Mononuclear cell (primary cell): ENCODE results near the gene TEX13D. TPM values are rescaled to one million over a fixed set of nuclear protein-coding genes. Genes with fewer than 3 reads are reported as not detected.
"Not testable (repeated sequence)": the region's sequence is repeated elsewhere in the genome, so short reads cannot be mapped to it uniquely, and the experiment has no call there.

Experiments
- H3K27me3 ChIP-seq: 2 replicates; pipeline ENCODE4 v1.6.0; 2011; ENCODE audit warnings: low read length, control low read depth; ENCODE audit not compliant: insufficient read depth
- H3K4me1 ChIP-seq: 2 replicates; pipeline ENCODE4 v1.5.1; 2011; ENCODE audit warnings: mild to moderate bottlenecking, low read length, control low read depth; ENCODE audit not compliant: insufficient read depth
- H3K4me3 ChIP-seq: 2 replicates; pipeline ENCODE4 v1.5.1; 2011; ENCODE audit warnings: mild to moderate bottlenecking, low read length, moderate library complexity
- H3K9me3 ChIP-seq: 2 replicates; pipeline ENCODE4 v1.5.1; 2011; ENCODE audit warnings: low read depth, mild to moderate bottlenecking, control low read depth, low read length
- total RNA-seq: library from RNA; depleted of rRNA; stranded (reverse); fragments of >200 nt; gene quantifications from one replicate; pipeline ENCODE4 v1.2.3, GENCODE V29; 2012

TEX13D gene
- not detected for total RNA-seq

- no peaks in the 10 kb centered on the region for H3K9me3 ChIP-seq
- no peak within 1 kb of the TSS for H3K4me3 ChIP-seq
- no peaks in the 10 kb centered on the region for H3K27me3 ChIP-seq
- no peaks in the 10 kb centered on the region for H3K4me1 ChIP-seq
Observed at GRCh38 chrX:124332481-124333424, at the start of gene TEX13D. TEX13D (plus strand) TSS chrX:124332660; CDS start chrX:124332918, 258 bp downstream.

- no peaks in the 10 kb centered on the region for H3K4me1 ChIP-seq
- no peaks in the 10 kb centered on the region for H3K9me3 ChIP-seq
- H3K4me3 ChIP-seq = no peak overlapping the region
- H3K27me3 ChIP-seq = no peaks in the 10 kb centered on the region
Observed at GRCh38 chrX:124289443-124289842, 43.0 kb upstream of the TEX13D start.

- Histone ChIP-seq H3K4me3 (no peak overlapping the region), H3K4me1 (no peaks in the 10 kb centered on the region), H3K9me3 (no peaks in the 10 kb centered on the region), H3K27me3 (no peaks in the 10 kb centered on the region)
Observed at GRCh38 chrX:124293810-124294209, 38.6 kb upstream of the TEX13D start.

- H3K4me1 ChIP-seq, H3K4me3 ChIP-seq, H3K9me3 ChIP-seq, H3K27me3 ChIP-seq: not testable (repeated sequence)
Observed at GRCh38 chrX:124299323-124299722, 33.1 kb upstream of the TEX13D start.

- Histone ChIP-seq H3K4me1 (no peaks in the 10 kb centered on the region), H3K4me3 (no peak overlapping the region), H3K27me3 (no peaks in the 10 kb centered on the region), H3K9me3 (no peaks in the 10 kb centered on the region)
Observed at GRCh38 chrX:124300405-124300804, 32.1 kb upstream of the TEX13D start.

GRCh38 chrX:124307253-124307907 is 25.1 kb upstream of the TEX13D start:
- no peaks in the 10 kb centered on the region for H3K27me3 ChIP-seq
- no peaks in the 10 kb centered on the region for H3K9me3 ChIP-seq
- H3K4me1 ChIP-seq = no peaks in the 10 kb centered on the region
- H3K4me3 ChIP-seq = no peak overlapping the region

GRCh38 chrX:124325732-124326131 is 6.7 kb upstream of the TEX13D start:
- H3K27me3 ChIP-seq = no peaks in the 10 kb centered on the region
- H3K4me3 ChIP-seq = no peak overlapping the region
- no peaks in the 10 kb centered on the region for H3K9me3 ChIP-seq
- no peaks in the 10 kb centered on the region for H3K4me1 ChIP-seq

- no peaks in the 10 kb centered on the region for H3K9me3 ChIP-seq
- H3K4me3 ChIP-seq = no peak overlapping the region
- H3K4me1 ChIP-seq = no peaks in the 10 kb centered on the region
- H3K27me3 ChIP-seq = no peaks in the 10 kb centered on the region
Observed at GRCh38 chrX:124328765-124329164, 3.7 kb upstream of the TEX13D start.

- no peaks in the 10 kb centered on the region for H3K9me3 ChIP-seq
- no peaks in the 10 kb centered on the region for H3K27me3 ChIP-seq
- H3K4me3 ChIP-seq = no peak overlapping the region
- H3K4me1 ChIP-seq = no peaks in the 10 kb centered on the region
Observed at GRCh38 chrX:124333862-124334261, 1.4 kb downstream of the TEX13D start.

GRCh38 chrX:124334555-124334954 is 2.1 kb downstream of the TEX13D start:
- not testable (repeated sequence) for H3K4me3 ChIP-seq, H3K4me1 ChIP-seq, H3K9me3 ChIP-seq, H3K27me3 ChIP-seq

GRCh38 chrX:124335598-124335997 is 3.1 kb downstream of the TEX13D start:
- Histone ChIP-seq H3K4me3 (no peak overlapping the region), H3K9me3 (no peaks in the 10 kb centered on the region), H3K4me1 (no peaks in the 10 kb centered on the region)

GRCh38 chrX:124337916-124338315 is 5.5 kb downstream of the TEX13D start:
- Histone ChIP-seq H3K4me3 (no peak overlapping the region), H3K27me3 (no peaks in the 10 kb centered on the region), H3K9me3 (no peaks in the 10 kb centered on the region), H3K4me1 (peaks cover 6% of the 10 kb centered on the region)

More at GRCh38 chrX:124335598-124335997, 3.1 kb downstream of the TEX13D start:
- no peaks in the 10 kb centered on the region for H3K27me3 ChIP-seq

GRCh38 chrX:124338733-124339514 is 6.5 kb downstream of the TEX13D start:
- Histone ChIP-seq H3K4me3 (no peak overlapping the region), H3K4me1 (peaks cover 6% of the 10 kb centered on the region), H3K27me3 (no peaks in the 10 kb centered on the region), H3K9me3 (no peaks in the 10 kb centered on the region)

- H3K9me3 ChIP-seq = no peaks in the 10 kb centered on the region
- H3K4me3 ChIP-seq = no peak overlapping the region
- H3K4me1 ChIP-seq = peaks cover 6% of the 10 kb centered on the region
- H3K27me3 ChIP-seq = no peaks in the 10 kb centered on the region
Observed at GRCh38 chrX:124341396-124342132, 9.1 kb downstream of the TEX13D start.
